ENCODE results near the gene SH3D19.

- no peak for TF ChIP-seq CTCF (IDR thresholded peaks at IDR 0.05)
- TF ChIP-seq EZH2phosphoT487 (IDR thresholded peaks at IDR 0.05): no peak
- TF ChIP-seq EZH2 (IDR thresholded peaks at IDR 0.05): no peak
Observed at GRCh38 chr4:151165205-151166000, 160.0 kb downstream of the SH3D19 start.
